Dermis microvascular lymphatic vessel endothelial cell (primary cell): ENCODE data around the gene TVP23A. TPM values are rescaled to one million over a fixed set of nuclear protein-coding genes. Genes with fewer than 3 reads are reported as not detected.
"Not testable (repeated sequence)": the region's sequence is repeated elsewhere in the genome, so short reads cannot be mapped to it uniquely, and the experiment has no call there.

ENCODE experiments used
- DNase-seq, 2 donors: peaks; one replicate each; pipeline versions ENCODE4 v3.0.0 to v3.0.0-alpha.2; 2010; ENCODE audit warnings: low read depth in 2 of 2
- total RNA-seq: library from RNA; depleted of rRNA; stranded (reverse); fragments of >200 nt; gene quantifications from 2 replicates; pipeline ENCODE4 v1.2.1, GENCODE V29; 2014

Gene TVP23A
- total RNA-seq, 1 donor from 2014 or later = not detected

DNA sequence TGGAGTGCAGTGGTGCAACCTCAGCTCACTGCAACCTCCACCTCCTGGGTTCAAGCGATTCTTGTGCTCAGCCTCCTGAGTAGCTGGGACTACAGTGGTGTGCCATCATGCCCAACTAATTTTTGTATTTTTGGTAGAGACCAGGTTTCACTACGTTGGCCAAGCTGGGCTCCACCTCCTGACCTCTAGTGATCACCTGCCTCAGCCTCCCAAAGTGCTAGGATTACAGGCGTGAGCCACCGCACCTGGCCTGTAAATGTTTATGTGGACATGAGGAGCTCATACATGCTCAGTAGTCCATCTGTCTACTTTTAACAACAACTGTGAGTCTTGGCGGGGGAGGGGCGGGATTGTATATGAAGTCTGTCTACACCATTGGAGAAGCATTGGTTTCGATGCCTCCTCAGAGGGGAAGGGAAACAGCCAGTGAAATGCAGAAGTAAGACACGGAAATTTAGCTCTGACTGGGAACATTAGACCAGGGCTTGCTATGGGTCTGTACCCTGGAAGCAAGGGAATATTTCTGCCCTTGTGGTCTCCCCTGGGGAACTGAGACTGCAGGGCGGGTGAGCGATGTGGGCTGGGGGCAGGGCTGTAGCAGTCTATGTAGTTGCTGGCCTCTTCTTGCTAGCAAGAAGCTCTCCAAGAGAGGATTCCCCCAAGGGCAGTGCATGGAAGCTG is 65.6 kb downstream of the TVP23A start:
- DNase-seq = no peak

- no peak for DNase-seq
Observed at GRCh38 chr16:10751291-10751697, 67.3 kb downstream of the TVP23A start.

- DNase-seq = no peak
Observed at GRCh38 chr16:10750793-10751192, 67.8 kb downstream of the TVP23A start.

DNA sequence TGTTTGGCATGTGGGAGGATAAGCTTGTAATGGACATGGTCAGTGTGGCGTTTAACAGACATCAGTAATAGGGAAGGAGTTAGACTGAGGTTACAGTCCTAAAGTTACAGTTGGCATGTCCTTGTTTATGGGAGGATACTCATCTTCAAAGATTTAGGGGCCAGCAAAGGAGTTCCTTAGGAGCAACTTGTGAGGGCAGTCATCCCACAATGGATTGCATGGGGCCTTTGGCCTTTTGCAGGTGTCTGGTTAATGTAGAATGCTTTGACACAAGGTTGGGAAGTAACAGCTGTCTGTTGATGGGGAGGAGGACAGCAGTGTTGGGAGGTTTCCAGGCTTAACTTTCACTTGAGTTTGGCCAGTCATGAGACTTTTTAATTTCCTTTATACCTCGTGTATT is 72.8 kb downstream of the TVP23A start:
- no peak for DNase-seq

GRCh38 chr16:10744370-10745030 is 74.1 kb downstream of the TVP23A start:
- DNase-seq = no peak

GRCh38 chr16:10743610-10744369 is 74.8 kb downstream of the TVP23A start, which contains the start of gene NUBP1:
Gene NUBP1, plus strand, starts transcription at chr16:10743842. Its CDS starts 22 bp downstream, at chr16:10743864.
- DNase-seq = peak; percentile 96 to 99

DNA sequence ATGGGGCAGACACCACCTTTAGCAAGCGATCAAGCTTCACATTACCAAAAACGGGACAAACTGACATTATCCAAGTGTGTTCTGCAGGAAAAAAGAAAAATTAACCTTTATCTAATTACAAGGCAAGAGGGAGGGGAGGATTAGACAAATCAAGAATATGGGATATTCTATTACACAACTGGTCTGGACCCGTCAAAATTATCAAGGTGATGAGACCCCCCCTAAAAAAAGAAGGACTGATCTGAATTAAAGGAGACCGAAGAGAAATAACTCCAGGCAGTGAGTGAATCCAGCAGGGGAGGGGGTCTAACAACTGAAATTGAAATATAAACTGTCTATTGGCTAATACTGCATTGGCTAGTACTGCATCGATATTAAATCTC is 75.4 kb downstream of the TVP23A start:
- DNase-seq = no peak

GRCh38 chr16:10741844-10742243 is 76.8 kb downstream of the TVP23A start:
- DNase-seq = no peak

DNA sequence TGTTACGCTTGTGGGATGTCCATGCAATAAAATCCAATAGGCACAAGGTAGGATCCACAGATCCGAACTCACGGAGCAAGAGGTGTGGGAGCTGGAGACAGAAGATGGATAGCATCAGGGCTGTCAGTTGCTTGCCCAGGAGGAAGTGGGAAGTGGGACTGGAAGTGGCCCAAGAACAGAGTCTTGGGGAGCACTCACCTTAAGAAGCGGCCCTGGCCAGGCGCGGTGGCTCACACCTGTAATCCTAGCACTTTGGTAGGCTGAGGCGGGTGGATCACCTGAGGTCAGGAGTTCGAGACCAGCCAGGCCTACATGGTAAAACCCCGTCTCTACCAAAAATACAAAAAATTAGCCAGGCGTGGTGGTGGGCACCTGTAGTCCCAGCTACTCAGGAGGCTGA is 77.3 kb downstream of the TVP23A start:
- not testable (repeated sequence) for DNase-seq

DNA sequence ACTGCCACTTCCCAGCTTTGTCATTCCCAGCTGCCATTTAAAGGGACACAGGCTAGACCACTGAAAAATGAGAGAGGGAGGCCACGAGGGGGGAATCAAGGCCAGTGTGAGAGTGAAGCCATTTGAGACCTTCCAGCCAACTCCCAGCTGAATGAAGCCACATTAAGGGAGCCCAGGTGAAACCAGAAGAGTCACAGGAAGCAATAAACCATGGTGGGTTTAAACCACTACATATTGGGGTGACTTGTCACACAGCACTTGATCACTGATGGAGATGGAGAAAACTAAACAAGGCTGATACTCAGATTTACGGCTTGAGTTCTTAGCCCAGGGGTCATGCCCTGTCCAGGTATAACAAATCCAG is 77.8 kb downstream of the TVP23A start:
- no peak for DNase-seq

GRCh38 chr16:10740000-10740844 is 78.4 kb downstream of the TVP23A start:
- no peak for DNase-seq

DNA sequence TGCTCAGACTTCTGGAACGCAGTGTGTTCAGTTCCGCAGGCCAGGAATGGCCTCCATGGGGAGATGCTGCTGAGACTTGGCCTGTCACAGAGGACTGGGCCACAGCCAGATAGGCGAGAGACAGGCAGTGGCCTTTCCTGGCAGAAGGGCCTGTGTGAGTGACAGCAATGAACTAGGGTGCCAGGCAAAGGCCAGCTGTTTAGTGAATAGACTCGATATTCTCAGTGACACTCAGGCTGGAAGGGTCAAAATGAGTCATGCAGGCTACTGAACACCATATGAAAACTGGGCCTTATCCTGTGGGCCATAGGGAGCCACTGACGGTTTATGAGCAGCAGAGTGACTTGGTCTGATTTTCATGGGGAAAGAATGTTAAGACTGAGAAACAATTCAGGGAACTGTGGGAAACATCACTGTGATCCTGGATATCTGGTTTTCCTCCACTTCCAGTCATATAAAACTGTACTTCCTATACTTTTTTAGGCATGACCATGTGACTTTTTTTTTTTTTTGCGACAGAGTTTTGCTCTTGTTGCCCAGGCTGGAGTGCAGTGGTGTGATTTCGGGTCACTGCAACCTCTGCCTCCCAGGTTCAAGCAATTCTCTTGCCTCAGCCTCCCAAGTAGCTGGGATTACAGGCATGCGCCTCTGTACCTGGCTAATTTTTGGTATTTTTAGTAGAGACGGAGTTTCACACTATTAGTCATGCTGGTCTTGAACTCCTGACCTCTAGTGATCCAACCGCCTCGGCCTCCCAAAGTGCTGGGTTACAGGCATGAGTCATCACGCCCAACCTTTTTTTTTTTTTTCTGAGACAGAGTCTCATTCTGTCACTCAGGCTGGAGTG is 80.1 kb downstream of the TVP23A start:
- peak; percentile 59 to 74 for DNase-seq

- peak; percentile 48 to 67 for DNase-seq
Observed at GRCh38 chr16:10737068-10737625, 81.4 kb downstream of the TVP23A start.

GRCh38 chr16:10731790-10732189 is 86.8 kb downstream of the TVP23A start:
- DNase-seq = no peak

GRCh38 chr16:10729104-10730048 is 89.2 kb downstream of the TVP23A start:
- DNase-seq = no peak

DNA sequence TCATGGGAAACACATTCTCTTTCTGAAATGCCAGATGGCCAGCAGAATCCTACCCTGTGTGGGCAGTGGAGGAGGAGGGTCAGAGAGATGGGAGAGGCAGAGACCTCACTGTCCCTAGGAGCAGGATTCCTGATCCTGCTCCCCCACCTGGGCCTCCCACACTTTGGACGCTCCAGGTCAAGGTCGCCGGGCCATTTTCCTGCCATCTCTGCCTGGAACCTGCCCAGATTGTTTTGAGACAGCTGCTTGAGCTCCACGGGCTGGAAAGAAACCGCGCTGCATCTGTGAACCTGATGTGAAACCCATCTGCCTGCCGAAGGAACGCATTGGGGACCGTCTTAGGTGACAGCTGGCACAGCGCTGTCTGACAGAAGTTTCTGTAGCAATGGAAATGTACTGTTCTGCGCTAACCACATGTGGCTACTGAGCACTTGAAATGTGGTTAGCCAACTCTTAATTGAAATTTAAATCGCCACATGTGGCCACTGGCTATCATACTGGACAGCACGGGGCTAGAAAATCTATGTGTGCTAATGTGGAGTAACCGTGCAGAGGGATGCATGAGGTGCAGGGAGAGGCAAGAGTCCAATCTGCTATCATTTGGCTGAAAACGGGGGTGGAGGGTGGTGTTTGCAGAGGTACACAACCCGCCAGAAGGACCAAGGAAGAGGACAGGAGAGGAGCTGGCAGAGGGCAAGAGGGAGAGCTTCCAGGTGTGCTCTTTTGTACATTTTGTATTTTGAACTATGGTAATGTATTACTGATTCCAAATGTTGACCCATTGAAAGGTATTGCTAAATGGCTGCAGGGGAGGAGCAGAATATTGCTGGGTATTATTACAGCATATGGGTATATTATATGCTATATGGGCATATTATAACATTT is 90.3 kb downstream of the TVP23A start:
- no peak for DNase-seq
